ENCODE data around the gene TNS2.

Gene TNS2

GRCh38 chr12:53042607-53043454, 7.0 kb upstream of the TNS2 start:
- no peak for DNase-seq (ENCODE audit: low spot score)

- DNase-seq (ENCODE audit: low spot score), result no peak
Measured at GRCh38 chr12:53044052-53044581, 5.7 kb upstream of the TNS2 start.

DNA sequence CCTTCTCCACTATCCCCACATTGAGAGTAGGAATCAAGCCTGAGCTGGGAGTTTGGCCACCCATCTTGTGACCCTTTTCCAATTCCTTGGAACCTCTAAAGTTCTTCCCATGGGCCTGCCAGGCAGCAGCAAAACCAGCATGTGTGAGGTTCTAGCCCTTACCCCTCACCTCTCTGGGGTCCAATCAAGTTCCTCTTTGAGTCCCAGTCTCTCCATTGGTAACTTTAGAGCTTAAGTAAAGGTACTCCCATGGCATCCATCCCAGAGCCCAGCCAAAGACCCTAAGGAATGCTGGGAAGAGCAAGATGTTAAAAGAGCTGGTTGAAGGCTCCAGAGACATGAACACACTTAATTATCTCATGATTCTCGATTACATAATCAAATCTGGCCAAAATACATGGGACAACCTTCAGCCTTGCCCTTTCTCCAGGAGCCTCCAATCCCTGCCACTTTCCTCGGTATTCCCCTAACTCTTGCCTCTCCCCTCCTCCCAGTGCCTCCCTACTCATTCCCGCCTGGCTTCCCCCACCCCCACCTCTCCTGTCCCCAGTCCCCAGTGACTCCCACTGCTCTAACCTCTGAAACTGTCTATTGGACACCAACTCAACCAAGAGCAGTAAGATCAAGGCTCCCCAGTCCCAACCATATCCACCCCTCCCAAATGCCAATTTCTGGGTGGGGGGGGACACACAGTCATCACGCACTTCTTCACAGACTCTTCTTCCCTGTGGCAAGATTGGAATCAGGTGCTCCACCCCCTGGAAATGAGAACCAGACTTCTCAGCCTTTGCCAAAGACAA, 4.8 kb upstream of the TNS2 start:
- DNase-seq (ENCODE audit: low spot score), result no peak

DNA sequence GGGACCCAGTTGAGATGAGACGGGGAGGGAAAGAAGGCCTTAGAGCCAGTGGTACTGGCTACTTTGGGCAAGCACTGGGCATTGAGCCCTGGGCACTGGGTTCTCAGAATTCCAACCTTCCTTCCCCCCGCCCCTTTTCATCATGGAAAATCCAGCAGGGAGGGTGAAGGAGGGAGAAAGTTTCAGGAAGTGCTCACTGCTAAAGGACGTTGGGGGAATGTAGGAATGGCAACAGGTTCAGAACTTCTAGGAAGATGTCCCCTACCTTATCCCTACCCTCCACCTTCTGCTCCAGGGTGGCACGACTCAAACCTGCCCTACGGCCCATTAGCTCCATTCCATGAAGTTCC, 4.2 kb upstream of the TNS2 start:
- no peak for DNase-seq (ENCODE audit: low spot score)

- DNase-seq (ENCODE audit: low spot score), result peak; percentile 89
Measured at GRCh38 chr12:53046655-53047220, 3.1 kb upstream of the TNS2 start.

DNA sequence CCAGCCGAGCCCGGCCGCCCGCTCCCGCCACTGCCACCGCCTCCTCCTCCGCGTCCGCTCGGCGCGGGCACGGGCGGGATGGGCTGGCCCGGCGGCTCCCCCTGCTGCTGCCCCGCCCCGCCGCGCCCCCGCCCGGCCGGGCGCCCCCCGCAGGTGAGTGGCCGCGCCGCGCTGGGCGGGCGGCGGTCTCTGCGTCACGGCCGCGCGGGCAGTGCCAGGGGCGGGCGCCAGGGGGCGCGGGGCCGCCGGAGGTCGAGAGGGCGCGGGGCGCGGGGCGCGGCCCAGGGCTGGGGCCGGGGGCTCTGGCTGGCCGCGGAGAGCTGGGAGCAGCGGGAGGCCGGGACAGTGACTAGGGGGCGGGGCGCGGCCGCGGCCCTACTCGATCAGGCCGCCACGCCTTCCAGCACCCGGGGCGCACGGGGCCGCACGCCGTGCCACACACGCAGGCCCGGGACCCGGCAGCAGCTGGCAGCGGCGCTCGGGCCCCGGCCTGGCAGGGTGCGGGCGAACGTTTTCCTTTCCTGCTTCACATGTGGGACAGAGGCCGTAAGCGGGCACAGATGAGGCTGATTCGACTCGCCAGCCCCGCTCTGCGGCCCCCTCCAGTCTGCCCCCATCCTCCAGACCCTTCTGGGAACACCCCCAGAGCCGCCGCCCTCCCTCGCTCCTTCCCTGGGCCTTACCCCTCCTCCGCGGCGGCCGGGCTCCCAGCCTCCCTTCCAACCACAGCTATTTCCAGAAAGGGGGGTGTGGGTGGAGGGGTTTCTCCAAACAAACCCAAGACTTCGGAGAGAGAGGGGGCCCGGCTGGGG, 2.4 kb upstream of the TNS2 start:
- peak; percentile 84 for DNase-seq (ENCODE audit: low spot score)

GRCh38 chr12:53048033-53048779, 1.7 kb upstream of the TNS2 start:
- DNase-seq (ENCODE audit: low spot score), result peak; percentile 69

DNA sequence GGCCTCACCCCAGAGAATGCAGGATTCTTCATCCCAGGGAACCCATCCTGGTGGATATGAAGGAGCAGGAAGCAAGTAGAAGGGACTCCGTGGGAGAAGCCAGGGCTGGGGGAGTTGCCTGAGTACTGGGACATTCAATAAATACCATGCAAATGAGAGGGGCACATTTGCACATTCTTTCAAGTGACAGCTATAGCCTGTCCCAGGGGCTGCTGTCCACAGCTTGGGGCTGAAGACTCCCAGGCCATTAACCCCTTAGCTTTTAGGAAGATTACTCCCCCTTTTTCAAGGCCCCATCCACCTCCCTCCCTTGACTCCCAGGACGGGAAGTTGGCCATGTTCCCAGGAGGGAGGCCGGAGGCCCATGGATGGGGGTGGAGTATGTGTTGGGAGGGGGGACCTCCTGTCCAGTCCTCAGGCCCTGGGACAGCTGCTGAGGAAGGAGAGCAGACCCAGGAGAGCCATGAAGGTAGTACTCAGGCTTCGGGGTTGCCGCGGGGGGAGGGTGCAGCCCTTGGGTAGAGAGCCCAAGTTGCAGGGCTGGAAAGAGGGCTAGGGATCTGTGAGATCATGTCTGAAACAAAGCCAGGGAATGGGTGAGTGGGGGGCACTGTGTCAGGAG, 974 bp upstream of the TNS2 start:
- DNase-seq (ENCODE audit: low spot score), result peak; percentile 55

DNA sequence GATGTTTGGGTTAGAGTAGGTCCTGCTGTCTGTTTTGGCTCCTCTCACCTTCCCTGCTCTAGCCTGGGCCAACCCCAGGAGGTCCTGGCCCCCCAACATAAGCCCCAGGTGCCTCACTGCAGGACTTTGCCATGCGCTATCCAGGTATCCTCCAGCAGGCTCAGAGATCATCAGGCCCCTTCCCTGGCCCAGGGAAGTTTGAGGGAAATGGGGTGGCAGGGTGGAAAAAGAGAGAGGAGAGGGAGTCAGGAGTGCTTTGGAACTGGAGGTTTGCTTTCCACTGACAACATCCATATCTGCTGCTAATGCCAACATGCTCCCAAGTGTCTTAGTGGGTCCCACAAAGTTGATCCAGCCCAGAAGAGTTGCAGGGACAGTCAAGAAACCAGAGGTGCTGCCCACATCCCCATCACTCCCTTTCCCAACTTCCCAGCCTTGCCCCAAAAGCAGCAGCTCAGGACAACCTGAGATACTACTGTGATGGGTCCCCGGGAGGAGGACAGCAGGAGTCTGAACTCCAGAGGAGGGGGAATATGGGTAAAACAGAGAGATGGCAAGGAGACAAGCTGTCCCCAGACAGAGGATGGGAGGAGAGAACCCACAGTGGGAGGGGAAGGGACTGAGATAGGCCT, 677 bp downstream of the TNS2 start:
- no peak for DNase-seq (ENCODE audit: low spot score)

- peak; percentile 72 for DNase-seq (ENCODE audit: low spot score)
Measured at GRCh38 chr12:53051058-53051880, 1.4 kb downstream of the TNS2 start.

GRCh38 chr12:53051881-53052412, 2.1 kb downstream of the TNS2 start:
- DNase-seq (ENCODE audit: low spot score), result no peak

DNA sequence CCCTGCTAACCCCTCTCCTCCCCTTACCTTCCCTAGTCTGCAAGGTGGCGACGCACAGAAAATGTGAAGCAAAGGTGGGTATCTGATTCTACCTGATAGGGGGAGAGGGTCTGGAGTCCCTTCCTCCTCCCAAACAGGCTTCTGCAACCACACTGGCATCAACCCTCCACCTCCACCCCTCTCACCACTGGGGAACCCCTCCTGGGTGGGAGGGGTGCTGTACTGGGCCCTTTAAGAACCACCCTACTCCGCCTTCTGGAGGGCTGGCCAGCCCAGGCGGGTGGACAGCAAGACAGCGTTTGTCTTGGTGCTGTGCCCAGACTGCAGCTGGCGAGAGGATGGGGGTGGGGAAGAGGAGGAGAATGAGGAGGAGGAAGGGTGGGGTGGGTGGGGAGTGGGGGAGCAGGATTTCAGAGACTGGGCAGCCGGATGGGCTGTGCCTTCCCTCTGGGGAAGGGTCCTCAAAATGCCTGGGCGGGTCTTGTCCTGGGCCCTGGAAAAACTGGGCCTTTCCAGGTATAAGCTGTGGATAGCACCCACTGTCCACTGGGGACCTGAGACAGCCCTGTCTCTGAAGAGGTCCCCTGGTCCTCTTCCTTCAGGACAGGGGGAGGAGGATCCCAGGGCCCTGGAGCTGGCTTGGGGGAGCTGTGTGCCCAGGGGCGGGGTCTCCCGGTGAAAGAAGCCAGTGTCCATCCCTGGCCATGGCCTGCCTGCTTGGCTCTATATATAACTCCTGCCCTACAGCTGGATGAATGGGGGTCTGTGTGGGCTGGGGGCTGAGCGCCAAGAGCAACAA, 2.8 kb downstream of the TNS2 start:
- peak; percentile 48 for DNase-seq (ENCODE audit: low spot score)

DNA sequence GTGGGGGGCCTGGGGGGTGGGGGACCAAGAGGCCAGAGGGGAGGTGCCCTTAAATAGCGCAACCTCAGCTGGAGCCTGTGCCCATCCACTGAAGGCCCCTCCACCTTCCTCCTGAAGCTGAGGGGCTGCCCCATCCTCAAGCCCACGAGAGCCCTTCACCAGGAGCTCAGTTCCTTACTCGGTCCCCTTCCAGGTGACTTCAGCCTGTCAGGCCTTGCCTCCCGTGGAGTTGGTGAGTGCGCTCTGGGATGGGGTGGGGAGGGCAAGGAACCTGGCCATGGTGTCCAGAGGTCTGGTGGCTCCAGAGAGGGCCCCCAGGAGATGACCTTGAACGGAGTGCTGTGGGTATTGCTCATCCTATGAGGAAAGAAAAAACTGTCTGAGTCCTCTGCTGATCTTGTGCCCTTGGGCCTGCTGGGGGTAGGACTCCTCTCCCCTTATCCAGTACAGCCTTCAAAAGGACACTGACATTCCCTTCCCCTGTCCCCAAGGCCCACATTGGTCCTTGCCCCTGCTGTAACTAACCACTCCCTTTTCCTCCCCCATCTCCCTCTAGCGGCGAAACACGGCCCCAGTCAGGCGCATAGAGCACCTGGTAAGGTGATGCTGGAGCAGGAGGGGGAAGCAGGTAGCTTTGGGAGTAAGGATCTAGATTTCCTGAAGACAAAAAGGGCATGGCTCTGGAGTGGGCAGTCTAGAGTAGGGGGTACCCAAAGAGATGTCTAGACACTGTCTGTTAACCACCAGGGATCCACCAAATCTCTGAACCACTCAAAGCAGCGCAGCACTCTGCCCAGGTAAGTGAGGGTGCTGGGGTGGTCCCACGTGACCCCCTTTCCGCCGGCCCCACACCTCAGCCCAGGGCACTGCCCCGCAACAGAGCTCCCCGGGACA, 3.6 kb downstream of the TNS2 start:
- DNase-seq (ENCODE audit: low spot score), result peak; percentile 77

GRCh38 chr12:53054112-53054878, 4.4 kb downstream of the TNS2 start:
- peak; percentile 95 for DNase-seq (ENCODE audit: low spot score)

GRCh38 chr12:53055471-53056266, 5.8 kb downstream of the TNS2 start:
- no peak for DNase-seq (ENCODE audit: low spot score)

GRCh38 chr12:53056296-53056695, 6.4 kb downstream of the TNS2 start:
- no peak for DNase-seq (ENCODE audit: low spot score)

All from kidney tubule cell (primary cell).